ENCODE results near the gene CSTF1.

The CSTF1 gene

GRCh38 chr20:56417911-56418310 is 25.5 kb downstream of the CSTF1 start:
- H3K4me2 ChIP-seq (ENCODE audit: insufficient read depth, low read length): no peak overlapping the region
- H2AFZ ChIP-seq (ENCODE audit: low read depth, low read length): no peak overlapping the region
- no peak overlapping the region for H3K9ac ChIP-seq (ENCODE audit: low read depth, low read length)

DNA sequence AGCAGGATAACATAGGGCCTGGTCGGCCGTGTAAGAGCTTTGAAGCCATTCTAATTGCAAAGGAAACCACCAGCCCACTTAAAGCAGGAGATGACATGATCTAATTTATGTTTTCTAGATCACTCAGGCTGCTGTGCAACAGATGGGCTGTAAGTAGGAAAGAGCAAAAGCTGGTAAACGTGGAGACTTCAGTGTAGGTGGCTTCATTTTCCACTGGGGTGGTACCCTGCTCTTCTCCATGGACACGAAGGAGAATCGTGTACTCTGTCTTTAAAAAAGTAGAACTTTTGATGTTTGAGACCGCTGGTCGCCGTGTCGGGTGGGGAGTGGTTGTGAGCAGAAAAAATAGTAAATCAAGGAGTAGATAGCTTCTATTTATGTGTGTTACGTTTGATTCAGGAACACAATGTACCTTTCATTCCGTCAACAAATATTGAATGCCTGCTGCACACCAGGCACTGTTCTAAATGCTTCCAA is 26.0 kb downstream of the CSTF1 start:
- Histone ChIP-seq H3K9me3 (ENCODE audit: insufficient read depth, low read length, severe bottlenecking) (no peaks in the 10 kb centered on the region), H3K27me3 (ENCODE audit: insufficient read depth, low read length, poor library complexity) (no peaks in the 10 kb centered on the region), H3K4me3 (ENCODE audit: low read depth in 1 of 2, low read length in 2 of 2) (no peak overlapping the region), H3K79me2 (ENCODE audit: insufficient read depth, low read length) (no peaks in the 10 kb centered on the region), H3K9ac (ENCODE audit: low read depth, low read length) (no peak overlapping the region), H3K4me1 (ENCODE audit: insufficient read depth, low read length) (no peaks in the 10 kb centered on the region), H4K20me1 (ENCODE audit: insufficient read depth, low read length) (no peaks in the 10 kb centered on the region; the same call in 1 of the 2 replicates), H3K36me3 (ENCODE audit: insufficient read depth, low read length) (no peaks in the 10 kb centered on the region), H3K27ac (ENCODE audit: low read length) (no peak overlapping the region), H2AFZ (ENCODE audit: low read depth, low read length) (no peak overlapping the region), H3K4me2 (ENCODE audit: insufficient read depth, low read length) (no peak overlapping the region)
- ATAC-seq (ENCODE audit: insufficient read depth, low read depth) (no peak), DNase-seq (no peak)
- TF ChIP-seq EZH2 (IDR thresholded peaks at IDR 0.05; ENCODE audit: borderline replicate concordance, low read depth, low read length, severe bottlenecking): no peak
- TF ChIP-seq, protein P1, sequence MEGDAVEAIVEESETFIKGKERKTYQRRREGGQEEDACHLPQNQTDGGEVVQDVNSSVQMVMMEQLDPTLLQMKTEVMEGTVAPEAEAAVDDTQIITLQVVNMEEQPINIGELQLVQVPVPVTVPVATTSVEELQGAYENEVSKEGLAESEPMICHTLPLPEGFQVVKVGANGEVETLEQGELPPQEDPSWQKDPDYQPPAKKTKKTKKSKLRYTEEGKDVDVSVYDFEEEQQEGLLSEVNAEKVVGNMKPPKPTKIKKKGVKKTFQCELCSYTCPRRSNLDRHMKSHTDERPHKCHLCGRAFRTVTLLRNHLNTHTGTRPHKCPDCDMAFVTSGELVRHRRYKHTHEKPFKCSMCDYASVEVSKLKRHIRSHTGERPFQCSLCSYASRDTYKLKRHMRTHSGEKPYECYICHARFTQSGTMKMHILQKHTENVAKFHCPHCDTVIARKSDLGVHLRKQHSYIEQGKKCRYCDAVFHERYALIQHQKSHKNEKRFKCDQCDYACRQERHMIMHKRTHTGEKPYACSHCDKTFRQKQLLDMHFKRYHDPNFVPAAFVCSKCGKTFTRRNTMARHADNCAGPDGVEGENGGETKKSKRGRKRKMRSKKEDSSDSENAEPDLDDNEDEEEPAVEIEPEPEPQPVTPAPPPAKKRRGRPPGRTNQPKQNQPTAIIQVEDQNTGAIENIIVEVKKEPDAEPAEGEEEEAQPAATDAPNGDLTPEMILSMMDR (IDR thresholded peaks at IDR 0.05; ENCODE audit: borderline replicate concordance, extremely low read depth, low read length, poor library complexity, severe bottlenecking): no peak

More at GRCh38 chr20:56417911-56418310, 25.5 kb downstream of the CSTF1 start:
- no peaks in the 10 kb centered on the region for H3K4me1 ChIP-seq (ENCODE audit: insufficient read depth, low read length)
- no peaks in the 10 kb centered on the region for H3K9me3 ChIP-seq (ENCODE audit: insufficient read depth, low read length, severe bottlenecking)
- H3K4me3 ChIP-seq (ENCODE audit: low read depth in 1 of 2, low read length in 2 of 2): no peak overlapping the region
- H4K20me1 ChIP-seq (ENCODE audit: insufficient read depth, low read length): no peaks in the 10 kb centered on the region; the same call in 1 of the 2 replicates
- no peaks in the 10 kb centered on the region for H3K79me2 ChIP-seq (ENCODE audit: insufficient read depth, low read length)
- no peak for ATAC-seq (ENCODE audit: insufficient read depth, low read depth)
- H3K27ac ChIP-seq (ENCODE audit: low read length): no peak overlapping the region
- no peaks in the 10 kb centered on the region for H3K36me3 ChIP-seq (ENCODE audit: insufficient read depth, low read length)
- TF ChIP-seq, protein P1 (IDR thresholded peaks at IDR 0.05; ENCODE audit: borderline replicate concordance, extremely low read depth, low read length, poor library complexity, severe bottlenecking): no peak
- no peak for TF ChIP-seq EZH2 (IDR thresholded peaks at IDR 0.05; ENCODE audit: borderline replicate concordance, low read depth, low read length, severe bottlenecking)
- H3K27me3 ChIP-seq (ENCODE audit: insufficient read depth, low read length, poor library complexity): no peaks in the 10 kb centered on the region
- no peak for DNase-seq

GRCh38 chr20:56420028-56420427 is 27.6 kb downstream of the CSTF1 start:
- Histone ChIP-seq H3K27ac (ENCODE audit: low read length) (no peak overlapping the region), H3K4me3 (ENCODE audit: low read depth in 1 of 2, low read length in 2 of 2) (no peak overlapping the region), H3K36me3 (ENCODE audit: insufficient read depth, low read length) (no peaks in the 10 kb centered on the region), H3K4me1 (ENCODE audit: insufficient read depth, low read length) (no peaks in the 10 kb centered on the region), H3K4me2 (ENCODE audit: insufficient read depth, low read length) (no peak overlapping the region), H3K79me2 (ENCODE audit: insufficient read depth, low read length) (no peaks in the 10 kb centered on the region), H2AFZ (ENCODE audit: low read depth, low read length) (no peak overlapping the region), H4K20me1 (ENCODE audit: insufficient read depth, low read length) (no peaks in the 10 kb centered on the region; the same call in 1 of the 2 replicates), H3K9me3 (ENCODE audit: insufficient read depth, low read length, severe bottlenecking) (no peaks in the 10 kb centered on the region), H3K27me3 (ENCODE audit: insufficient read depth, low read length, poor library complexity) (no peaks in the 10 kb centered on the region), H3K9ac (ENCODE audit: low read depth, low read length) (no peak overlapping the region)
- DNase-seq (no peak), ATAC-seq (ENCODE audit: insufficient read depth, low read depth) (no peak)
- TF ChIP-seq EZH2 (IDR thresholded peaks at IDR 0.05; ENCODE audit: borderline replicate concordance, low read depth, low read length, severe bottlenecking): no peak
- TF ChIP-seq, protein P1 (IDR thresholded peaks at IDR 0.05; ENCODE audit: borderline replicate concordance, extremely low read depth, low read length, poor library complexity, severe bottlenecking): no peak
